Pancreas (tissue), 10 donors: Measurements from ENCODE around the gene PHYKPL. TPM values are rescaled to one million over a fixed set of nuclear protein-coding genes. Genes with fewer than 3 reads are reported as not detected.

ENCODE experiments used
- ATAC-seq, 4 donors: fragments of 200-7000 bp; cut with Tn5 transposase; one replicate each; pipeline versions ENCODE4 v1.8.0 to v1.9.1; 2020; ENCODE audit warnings: mild to moderate bottlenecking in 4 of 4, moderate library complexity in 4 of 4
- DNase-seq, 6 donors: peaks; one replicate each; pipeline ENCODE4 v3.0.0-alpha.2; 2020
- FAIRE-seq: peaks from 2 replicates; lab custom pipeline; 2012; peaks lifted over from hg19 to GRCh38; lab: Jason Lieb, UNC
- H3K27ac ChIP-seq, 4 donors: fragments of 200-600 bp; sonication (generic); 1 replicate in 3 of 4; 2 replicates in 1 of 4; pipeline versions ENCODE4 v1.5.0 to v1.8.0; 2020
- H3K27me3 ChIP-seq, 4 donors: fragments of 200-600 bp; one replicate each; pipeline ENCODE4 v1.8.0; 2021
- H3K36me3 ChIP-seq, 3 donors: fragments of 200-600 bp; sonication (generic) in 1 of 3; one replicate each; pipeline versions ENCODE4 v1.5.0 to v1.8.0; 2020 to 2021
- H3K4me1 ChIP-seq, 3 donors: fragments of 200-600 bp; one replicate each; pipeline ENCODE4 v1.8.0; 2021
- H3K4me3 ChIP-seq, 4 donors: fragments of 200-600 bp; sonication (generic) in 2 of 4; one replicate each; pipeline versions ENCODE4 v1.5.0 to v1.8.0; 2020 to 2021
- H3K9me3 ChIP-seq, 4 donors: fragments of 200-600 bp; one replicate each; pipeline ENCODE4 v1.8.0; 2021
- CTCF ChIP-seq, 4 donors: fragments of 200-600 bp; sonication (generic) in 3 of 4; IDR thresholded peaks; one replicate each; pipeline versions ENCODE4 v1.5.0 to v1.8.0; 2021; ENCODE audit warnings: antibody characterized with exemption in 4 of 4
- WGBS, 2 donors: extraction: QIAGEN DNeasy Blood & Tissue Kit; methylation state at CpG; one replicate each; pipeline ENCODE4 v1.1.7; 2013; 5-methylcytosine and 5-hydroxymethylcytosine counted together
- intact Hi-C, 3 donors: fragments of 100-400 bp; cut with DNase I; formaldehyde crosslinking; loops; one replicate each; pipeline versions ENCODE4 v1.11.1 to v1.14.2; 2022
- polyA plus RNA-seq, 2 donors: library from polyadenylated mRNA; stranded (reverse); fragments of 200-250 nt; gene quantifications; one replicate each; pipeline ENCODE4 v1.2.3, GENCODE V29; 2013
- total RNA-seq, 6 donors: library from RNA; stranded (reverse); fragmentation: NEBNext Ultra II Directional in 4 of 6; extraction: Animal tissue kit (Norgen Biotek cat#: 25700) in 4 of 6; gene quantifications; one replicate each; pipeline versions ENCODE4 v1.2.1 to v1.2.4, GENCODE V29; 2021 to 2023
- donor health status: healthy with polysubstance abuse.
- donor health status: DM: no; HTN: no; CAD: no; lungs with moderate emphysema.
- donor health status: DM: no; HTN: no; CAD: no.
- donor health status: control.
- donor health status: control.
- donor health status: Bipolar disorder and iron deficiency.
- donor health status: DM: yes; HTN: yes; CAD: no.
- donor health status: DM: no; HTN: no; CAD: no.
- donor health status: DM: no; HTN: no; CAD: no.
- donor health status: DM: yes; HTN: yes; CAD: no.

PHYKPL gene
- total and polyA plus RNA-seq, 8 donors, result 29.3 to 83.5 (median 39.2) TPM

- H3K36me3 ChIP-seq, result no peaks in the 10 kb centered on the region
- 80 to 90% methylated on average over 9 of the region's 9 CpGs for WGBS, 2 donors
- H3K4me3 ChIP-seq, result no peak overlapping the region
- peaks cover 0 to 25% (median 5%) of the 10 kb centered on the region in 3 donors for H3K4me1 ChIP-seq
- no peaks in the 10 kb centered on the region for H3K27me3 ChIP-seq
- H3K27ac ChIP-seq, result peak overlapping the region in 3 of 4 donors; percentile 48 to 66 (median 59)
- DNase-seq (peak in 1 of 6 donors; percentile 34), ATAC-seq (no peak), FAIRE-seq (no peak)
- H3K9me3 ChIP-seq, result no peaks in the 10 kb centered on the region
- TF ChIP-seq CTCF (IDR thresholded peaks at IDR 0.05), result no peak
- intact Hi-C loops, result no loop called here
Measured at GRCh38 chr5:178236126-178236525, 3.5 kb upstream of the PHYKPL start.

- Histone ChIP-seq H3K4me3 (no peak overlapping the region), H3K27me3 (no peaks in the 10 kb centered on the region), H3K9me3 (no peaks in the 10 kb centered on the region), H3K36me3 (no peaks in the 10 kb centered on the region), H3K27ac (no peak overlapping the region), H3K4me1 (peaks cover 0 to 30% (median 8%) of the 10 kb centered on the region in 3 donors)
- no peak for FAIRE-seq
- 76 to 84% methylated on average over 3 of the region's 3 CpGs for WGBS, 2 donors
- DNase-seq, result peak in 1 of 6 donors; percentile 15
- ATAC-seq, result no peak
- TF ChIP-seq CTCF (IDR thresholded peaks at IDR 0.05), result no peak
- intact Hi-C loops, result no loop called here
Measured at GRCh38 chr5:178235588-178235974, 3.0 kb upstream of the PHYKPL start.

GRCh38 chr5:178234750-178235587 lies 2.4 kb upstream of the PHYKPL start:
- no peaks in the 10 kb centered on the region for H3K36me3 ChIP-seq
- FAIRE-seq (no peak), ATAC-seq (peak in 2 of 4 donors; percentile 9 to 36), DNase-seq (peak; percentile 37 to 87 (median 62))
- H3K27ac ChIP-seq, result no peak overlapping the region
- no peaks in the 10 kb centered on the region for H3K9me3 ChIP-seq
- 24 to 28% methylated on average over 12 of the region's 12 CpGs for WGBS, 2 donors
- no peak overlapping the region for H3K4me3 ChIP-seq
- intact Hi-C loops, result no loop called here
- H3K4me1 ChIP-seq, result peaks cover 0 to 36% (median 8%) of the 10 kb centered on the region in 3 donors
- no peaks in the 10 kb centered on the region for H3K27me3 ChIP-seq
- TF ChIP-seq CTCF (IDR thresholded peaks at IDR 0.05), result peak; percentile 42 to 56 (median 48)

GRCh38 chr5:178234121-178234749 lies 1.6 kb upstream of the PHYKPL start:
- Histone ChIP-seq H3K9me3 (no peaks in the 10 kb centered on the region), H3K27me3 (no peaks in the 10 kb centered on the region), H3K4me3 (no peak overlapping the region), H3K27ac (no peak overlapping the region), H3K36me3 (no peaks in the 10 kb centered on the region), H3K4me1 (peaks cover 0 to 36% (median 8%) of the 10 kb centered on the region in 3 donors)
- WGBS, 2 donors, result 88% methylated on average over 7 of the region's 7 CpGs
- ATAC-seq (no peak), DNase-seq (peak in 1 of 6 donors; percentile 24), FAIRE-seq (no peak)
- intact Hi-C loops, result no loop called here
- TF ChIP-seq CTCF (IDR thresholded peaks at IDR 0.05), result no peak
